Tibial nerve (tissue), 4 donors: Measurements from ENCODE around the gene CREM. TPM values are rescaled to one million over a fixed set of nuclear protein-coding genes. Genes with fewer than 3 reads are reported as not detected.

Experiments
- DNase-seq, 2 donors: peaks; one replicate each; pipeline ENCODE4 v3.0.0-alpha.2; 2019; ENCODE audit warnings: low spot score in 2 of 2
- H3K27ac ChIP-seq, 4 donors: fragments of 200-600 bp; sonication (generic) in 3 of 4; one replicate each; pipeline ENCODE4 v1.5.1; 2017 to 2019; ENCODE audit warnings: mild to moderate bottlenecking in 1 of 4
- H3K27me3 ChIP-seq, 2 donors: fragments of 200-600 bp; sonication (generic) in 1 of 2; one replicate each; pipeline versions ENCODE4 v1.5.1 to v1.6.0; 2017 to 2019
- H3K36me3 ChIP-seq, 3 donors: fragments of 200-600 bp; sonication (generic); one replicate each; pipeline ENCODE4 v1.5.1; 2018 to 2019
- H3K4me1 ChIP-seq, 4 donors: fragments of 200-600 bp; sonication (generic) in 3 of 4; one replicate each; pipeline ENCODE4 v1.5.1; 2017 to 2019
- H3K4me3 ChIP-seq, 4 donors: fragments of 200-600 bp; sonication (generic) in 3 of 4; one replicate each; pipeline ENCODE4 v1.5.1; 2017 to 2019; ENCODE audit warnings: mild to moderate bottlenecking in 1 of 4, moderate library complexity in 1 of 4
- H3K9me3 ChIP-seq, 4 donors: fragments of 200-600 bp; sonication (generic) in 3 of 4; one replicate each; pipeline ENCODE4 v1.5.1; 2017 to 2019
- EP300 ChIP-seq, 2 donors: sonication (generic); formaldehyde crosslinking; IDR thresholded peaks; one replicate each; pipeline ENCODE4 v1.6.1; 2017; ENCODE audit warnings: antibody characterized with exemption in 2 of 2, mild to moderate bottlenecking in 1 of 2
- POLR2A ChIP-seq, 2 donors: fragments of 450-650 bp; IDR thresholded peaks; one replicate each; pipeline ENCODE4 v1.6.1; 2017; ENCODE audit warnings: antibody characterized with exemption in 2 of 2, mild to moderate bottlenecking in 2 of 2, moderate library complexity in 2 of 2
- WGBS, 2 donors: methylation state at CpG; one replicate each; pipeline ENCODE4 v1.1.5; 2018; 5-methylcytosine and 5-hydroxymethylcytosine counted together
- total RNA-seq, 4 donors: library from RNA; depleted of rRNA; stranded (reverse); fragments of >200 nt; gene quantifications; one replicate each; pipeline ENCODE4 v1.1.0, GENCODE V29; 2016
- TF ChIP-seq, protein P1 (sequence below), 5 experiments: fragments of 200-600 bp in 3 of 5; fragments of 450-650 bp in 2 of 5; sonication (generic) in 3 of 5; IDR thresholded peaks; one replicate each; pipeline ENCODE4 v1.5.1; 2016 to 2019; ENCODE audit warnings: antibody characterized with exemption in 5 of 5, mild to moderate bottlenecking in 3 of 5, moderate library complexity in 2 of 5

The CREM gene
- total RNA-seq, 4 donors from 2014 or later, result 27.3 to 41.7 (median 36.1) TPM

DNA sequence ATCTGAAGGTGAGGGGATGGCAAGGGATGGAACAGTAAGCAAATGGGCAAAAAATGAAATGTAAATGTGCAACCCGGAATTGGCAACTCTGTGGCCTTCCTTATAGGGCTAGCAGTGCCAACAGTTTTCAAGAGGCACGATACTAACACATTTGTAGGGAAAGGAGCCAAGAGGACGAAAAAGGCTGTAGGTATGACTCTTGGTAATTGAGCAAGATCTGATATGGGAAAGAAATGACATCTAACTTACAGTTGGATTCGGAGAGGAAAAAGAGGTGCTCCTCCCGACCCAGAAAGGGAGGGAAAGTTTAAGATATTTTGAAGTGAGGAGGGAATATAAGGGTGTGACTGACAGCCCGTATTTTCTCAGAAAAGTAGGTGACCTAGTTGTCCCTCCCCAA is 2.1 kb upstream of the CREM start:
- Histone ChIP-seq H3K4me3 (no peak overlapping the region), H3K9me3 (no peaks in the 10 kb centered on the region), H3K27me3 (no peaks in the 10 kb centered on the region), H3K4me1 (peaks cover 0 to 20% (median 2%) of the 10 kb centered on the region in 4 donors), H3K36me3 (no peaks in the 10 kb centered on the region), H3K27ac (no peak overlapping the region)
- TF ChIP-seq, protein P1, sequence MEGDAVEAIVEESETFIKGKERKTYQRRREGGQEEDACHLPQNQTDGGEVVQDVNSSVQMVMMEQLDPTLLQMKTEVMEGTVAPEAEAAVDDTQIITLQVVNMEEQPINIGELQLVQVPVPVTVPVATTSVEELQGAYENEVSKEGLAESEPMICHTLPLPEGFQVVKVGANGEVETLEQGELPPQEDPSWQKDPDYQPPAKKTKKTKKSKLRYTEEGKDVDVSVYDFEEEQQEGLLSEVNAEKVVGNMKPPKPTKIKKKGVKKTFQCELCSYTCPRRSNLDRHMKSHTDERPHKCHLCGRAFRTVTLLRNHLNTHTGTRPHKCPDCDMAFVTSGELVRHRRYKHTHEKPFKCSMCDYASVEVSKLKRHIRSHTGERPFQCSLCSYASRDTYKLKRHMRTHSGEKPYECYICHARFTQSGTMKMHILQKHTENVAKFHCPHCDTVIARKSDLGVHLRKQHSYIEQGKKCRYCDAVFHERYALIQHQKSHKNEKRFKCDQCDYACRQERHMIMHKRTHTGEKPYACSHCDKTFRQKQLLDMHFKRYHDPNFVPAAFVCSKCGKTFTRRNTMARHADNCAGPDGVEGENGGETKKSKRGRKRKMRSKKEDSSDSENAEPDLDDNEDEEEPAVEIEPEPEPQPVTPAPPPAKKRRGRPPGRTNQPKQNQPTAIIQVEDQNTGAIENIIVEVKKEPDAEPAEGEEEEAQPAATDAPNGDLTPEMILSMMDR (IDR thresholded peaks at IDR 0.05), result no peak
- TF ChIP-seq EP300 (IDR thresholded peaks at IDR 0.05), result no peak
- TF ChIP-seq POLR2A (IDR thresholded peaks at IDR 0.05), result no peak
- no peak for DNase-seq
- 74 to 79% methylated on average over 6 of the region's 6 CpGs for WGBS, 2 donors

DNA sequence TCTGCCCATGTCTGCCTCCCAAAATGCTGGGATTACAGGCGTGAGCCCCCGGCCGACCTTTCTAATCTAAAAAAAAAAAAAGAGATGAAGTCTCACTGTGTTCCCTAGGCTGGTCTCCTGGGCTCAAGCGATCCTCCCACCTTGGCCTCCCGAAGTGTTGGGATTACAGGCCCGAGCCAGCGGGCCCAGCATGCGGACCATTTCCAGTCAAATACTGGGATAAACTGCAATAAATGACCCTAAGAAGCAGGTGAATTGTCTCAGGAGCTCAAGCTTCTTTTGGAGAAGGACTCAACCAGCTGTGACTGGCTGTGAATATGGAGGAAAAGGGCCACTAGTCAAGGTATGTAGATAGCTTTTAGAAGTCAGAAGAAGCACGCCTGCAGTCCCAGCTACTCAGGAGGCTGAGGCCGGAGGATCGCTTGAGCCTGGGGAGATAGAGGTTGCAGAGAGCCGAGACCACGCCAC is 550 bp upstream of the CREM start:
- TF ChIP-seq POLR2A (IDR thresholded peaks at IDR 0.05), result no peak
- no peak for TF ChIP-seq EP300 (IDR thresholded peaks at IDR 0.05)
- TF ChIP-seq, protein P1 (IDR thresholded peaks at IDR 0.05), result no peak
- Histone ChIP-seq H3K9me3 (no peaks in the 10 kb centered on the region), H3K27ac (peak overlapping the region; percentile 99 to 100 (median 100)), H3K4me1 (peaks cover 0 to 32% (median 2%) of the 10 kb centered on the region in 4 donors), H3K36me3 (no peaks in the 10 kb centered on the region), H3K27me3 (no peaks in the 10 kb centered on the region), H3K4me3 (peak overlapping the region; percentile 5 to 86 (median 83))
- 72 to 75% methylated on average over 13 of the region's 13 CpGs for WGBS, 2 donors
- DNase-seq, result no peak

DNA sequence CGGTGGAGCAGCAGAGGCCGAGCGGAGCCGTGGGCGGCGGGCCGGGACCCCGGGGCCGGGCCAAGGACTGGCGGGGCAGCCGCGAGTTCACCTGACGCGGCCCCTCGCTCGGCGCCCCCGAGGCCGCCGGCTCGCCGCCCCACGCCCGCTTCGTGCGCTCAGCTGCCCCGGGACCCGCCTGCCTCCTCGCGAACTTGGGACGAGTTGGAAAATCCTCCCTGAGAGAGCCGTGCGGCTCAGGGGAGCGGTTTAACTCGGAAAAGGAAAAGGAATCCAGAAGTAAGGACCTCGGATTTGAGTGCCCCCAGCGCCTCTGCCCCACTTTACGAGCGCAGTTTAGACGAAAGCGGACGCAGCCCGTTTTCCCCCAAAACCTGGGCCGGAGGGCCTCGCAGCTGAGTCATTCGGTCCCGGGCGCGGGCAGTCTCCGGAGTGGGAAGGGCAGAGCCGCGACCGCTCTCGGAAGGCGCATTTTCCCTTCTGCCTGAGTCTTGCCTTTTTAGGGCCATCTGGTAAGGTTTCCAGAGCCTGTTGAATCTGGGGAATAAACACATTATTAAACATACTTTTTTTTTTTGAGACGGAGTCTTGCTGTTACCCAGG is 744 bp downstream of the CREM start:
- peak; percentile 38 to 59 for DNase-seq
- TF ChIP-seq EP300 (IDR thresholded peaks at IDR 0.05), result no peak
- TF ChIP-seq POLR2A (IDR thresholded peaks at IDR 0.05), result no peak
- TF ChIP-seq, protein P1 (IDR thresholded peaks at IDR 0.05), result no peak
- 1% methylated on average over 31 to 41 of the region's 56 CpGs for WGBS, 2 donors
- H3K27me3 ChIP-seq, result no peaks in the 10 kb centered on the region
- H3K36me3 ChIP-seq, result no peaks in the 10 kb centered on the region
- no peaks in the 10 kb centered on the region for H3K9me3 ChIP-seq
- peak overlapping the region; percentile 81 to 86 (median 83) for H3K4me3 ChIP-seq
- peak overlapping the region; percentile 99 to 100 (median 100) for H3K27ac ChIP-seq
- peaks cover 0 to 35% (median 2%) of the 10 kb centered on the region in 4 donors for H3K4me1 ChIP-seq

DNA sequence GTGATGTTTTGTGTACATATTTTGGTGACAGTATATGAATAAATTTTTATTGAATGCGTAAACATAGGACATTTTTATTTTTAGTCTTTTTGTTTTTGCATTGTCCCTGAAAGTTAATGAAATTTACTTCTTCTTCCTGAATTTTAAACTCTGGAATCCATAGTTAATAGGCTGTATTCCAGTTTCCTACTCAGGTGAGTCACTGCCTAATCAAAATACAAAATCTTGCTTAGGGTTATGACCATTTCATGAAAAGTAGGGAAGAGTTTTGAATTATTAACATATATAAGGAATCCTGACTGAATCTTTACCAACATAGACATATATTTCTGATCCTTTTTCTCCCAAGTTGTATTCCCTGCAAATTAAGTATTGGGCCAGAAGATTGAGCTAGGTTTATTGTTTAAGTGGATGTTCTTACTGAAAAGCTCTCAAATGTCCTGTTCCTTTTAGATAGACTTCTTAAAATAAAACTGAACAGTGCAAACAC is 2.6 kb downstream of the CREM start:
- Histone ChIP-seq H3K36me3 (no peaks in the 10 kb centered on the region), H3K27me3 (no peaks in the 10 kb centered on the region), H3K4me3 (no peak overlapping the region), H3K4me1 (peaks cover 0 to 40% (median 2%) of the 10 kb centered on the region in 4 donors), H3K27ac (no peak overlapping the region), H3K9me3 (no peaks in the 10 kb centered on the region)
- no peak for DNase-seq
- TF ChIP-seq POLR2A (IDR thresholded peaks at IDR 0.05) (no peak), EP300 (IDR thresholded peaks at IDR 0.05) (no peak)
- TF ChIP-seq, protein P1 (IDR thresholded peaks at IDR 0.05), result no peak
- 93 to 95% methylated on average over 1 of the region's 1 CpG for WGBS, 2 donors

DNA sequence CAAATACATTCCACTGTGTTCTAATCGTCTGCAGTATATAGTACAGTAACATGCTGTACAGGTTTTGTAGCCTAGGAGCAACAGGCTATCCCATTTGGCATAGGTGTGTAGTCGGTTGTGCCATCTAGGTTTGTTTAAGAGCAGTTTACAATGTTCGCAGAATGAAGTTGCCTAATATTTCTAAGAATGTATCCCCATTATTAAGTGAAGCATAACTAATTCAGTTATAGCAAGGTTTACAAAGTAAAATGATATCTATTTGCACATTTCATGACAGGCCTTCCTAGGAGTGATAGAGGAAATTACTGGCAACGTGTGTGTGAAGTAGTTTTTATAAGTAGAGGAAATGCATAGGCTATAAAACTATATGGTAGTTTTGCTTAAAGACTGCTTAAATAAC is 4.0 kb downstream of the CREM start:
- Histone ChIP-seq H3K9me3 (no peaks in the 10 kb centered on the region), H3K4me1 (peaks cover 0 to 40% (median 2%) of the 10 kb centered on the region in 4 donors), H3K27ac (peak overlapping the region in 1 of 4 donors; percentile 9), H3K27me3 (no peaks in the 10 kb centered on the region), H3K4me3 (no peak overlapping the region), H3K36me3 (no peaks in the 10 kb centered on the region)
- DNase-seq, result no peak
- TF ChIP-seq EP300 (IDR thresholded peaks at IDR 0.05), result no peak
- TF ChIP-seq POLR2A (IDR thresholded peaks at IDR 0.05), result no peak
- TF ChIP-seq, protein P1 (IDR thresholded peaks at IDR 0.05), result no peak
- 73 to 74% methylated on average over 4 of the region's 4 CpGs for WGBS, 2 donors
